Frontal cortex (tissue), 4 donors: ENCODE data around the gene KRT20. TPM values are rescaled to one million over a fixed set of nuclear protein-coding genes. Genes with fewer than 3 reads are reported as not detected.
"Not testable (repeated sequence)": the region's sequence is repeated elsewhere in the genome, so short reads cannot be mapped to it uniquely, and the experiment has no call there.

Source experiments
- DNase-seq, 2 donors: peaks; one replicate each; pipeline ENCODE4 v3.0.0; 2012; ENCODE audit warnings: low spot score in 2 of 2
- FAIRE-seq: peaks from 2 replicates; lab custom pipeline; 2012; peaks lifted over from hg19 to GRCh38; lab: Jason Lieb, UNC
- total RNA-seq: library from RNA; depleted of rRNA; stranded (reverse); fragments of >200 nt; gene quantifications from one replicate; pipeline ENCODE4 v1.2.3, GENCODE V29; 2014
- donor health status: control.
- donor health status: control.
- donor health status: control.

The KRT20 gene
- total RNA-seq, result not detected

GRCh38 chr17:40884708-40885512 is at the start of gene KRT20:
TSS of gene KRT20 (minus strand) at chr17:40885242. CDS start at chr17:40885185, 57 bp downstream.
- no peak for FAIRE-seq

DNA sequence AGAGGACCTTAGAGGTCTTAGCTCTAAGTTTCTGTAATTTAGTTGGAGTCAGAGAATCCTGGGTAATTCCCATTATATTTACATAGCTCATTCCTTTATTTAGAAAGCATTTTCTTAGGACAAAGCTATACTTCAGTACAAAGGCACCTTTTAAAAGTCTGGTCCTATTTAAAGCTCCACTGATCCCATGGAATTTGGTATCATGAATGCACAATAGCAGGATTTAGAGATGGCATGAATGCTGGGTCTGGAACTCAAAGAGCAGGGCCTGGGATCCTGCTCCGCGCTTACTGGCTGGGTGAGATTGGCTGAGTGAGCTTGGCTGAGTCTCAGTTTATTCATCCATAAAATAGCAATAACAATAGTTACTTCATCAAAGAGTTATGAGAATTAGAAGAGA is 47.6 kb upstream of the KRT20 start:
- no peak for FAIRE-seq
- DNase-seq, result no peak

More at GRCh38 chr17:40884708-40885512, at the start of gene KRT20:
- no peak for DNase-seq

DNA sequence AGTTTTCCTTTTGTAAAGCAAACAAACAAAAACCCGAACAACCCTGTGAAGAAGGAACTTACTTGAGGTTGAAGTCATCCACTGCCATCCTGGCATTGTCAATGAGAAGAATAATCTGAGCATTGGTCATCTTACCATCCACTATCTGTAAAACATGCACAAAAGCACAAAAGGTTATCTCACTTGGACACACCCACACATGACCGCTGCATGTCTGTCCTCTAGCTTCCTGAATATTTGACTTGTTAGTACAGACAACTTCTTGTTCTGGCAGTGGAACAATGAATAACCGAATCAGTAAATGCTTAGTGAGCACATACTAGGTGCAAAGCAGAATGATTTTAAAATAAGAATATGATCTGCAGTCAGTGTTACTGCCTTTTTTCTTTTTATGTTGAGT is 46.3 kb upstream of the KRT20 start:
- DNase-seq (no peak), FAIRE-seq (no peak)

- no peak for FAIRE-seq
- no peak for DNase-seq
These were observed 41.3 kb upstream of the KRT20 start for GRCh38 chr17:40926341-40926740.

DNA sequence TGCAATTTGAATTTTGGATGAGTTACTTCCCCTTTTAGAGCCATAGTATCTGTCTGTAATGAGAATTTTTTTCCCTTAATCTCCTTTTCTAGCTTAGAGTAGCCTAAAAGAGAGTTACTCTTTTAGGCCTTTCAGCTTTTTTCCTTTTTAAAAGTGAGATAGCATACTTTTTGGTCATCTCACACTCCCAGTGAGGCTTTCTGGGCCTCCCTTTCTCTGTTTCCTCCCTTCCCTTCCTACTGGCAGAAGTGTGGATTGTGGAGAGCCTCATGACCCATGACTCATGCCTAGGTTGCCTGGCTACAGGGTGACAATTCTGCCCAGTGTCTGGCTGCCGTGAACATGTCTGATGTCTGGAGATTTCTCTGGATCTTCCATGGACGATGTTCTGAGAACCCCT is 37.2 kb upstream of the KRT20 start:
- FAIRE-seq, result no peak
- DNase-seq, result no peak

DNA sequence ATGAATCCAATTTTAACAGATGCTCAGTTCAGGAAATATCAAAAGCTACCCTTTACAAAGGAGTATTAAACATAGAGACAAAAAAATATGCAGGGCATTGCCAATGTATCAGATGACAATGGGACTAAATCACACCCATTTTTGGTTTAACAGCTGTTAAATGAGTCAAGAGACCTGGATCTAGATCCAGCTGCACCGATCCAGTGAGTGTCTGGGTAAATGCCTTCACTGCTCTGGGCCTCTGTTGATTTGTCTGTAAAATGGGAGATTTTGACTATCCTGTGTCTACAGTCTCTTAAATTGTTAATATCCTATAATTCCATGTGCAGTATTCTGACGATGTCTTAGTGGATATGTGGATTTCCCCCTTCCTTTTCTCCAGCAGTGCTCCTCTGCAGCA is 36.0 kb upstream of the KRT20 start:
- no peak for DNase-seq
- no peak for FAIRE-seq

DNA sequence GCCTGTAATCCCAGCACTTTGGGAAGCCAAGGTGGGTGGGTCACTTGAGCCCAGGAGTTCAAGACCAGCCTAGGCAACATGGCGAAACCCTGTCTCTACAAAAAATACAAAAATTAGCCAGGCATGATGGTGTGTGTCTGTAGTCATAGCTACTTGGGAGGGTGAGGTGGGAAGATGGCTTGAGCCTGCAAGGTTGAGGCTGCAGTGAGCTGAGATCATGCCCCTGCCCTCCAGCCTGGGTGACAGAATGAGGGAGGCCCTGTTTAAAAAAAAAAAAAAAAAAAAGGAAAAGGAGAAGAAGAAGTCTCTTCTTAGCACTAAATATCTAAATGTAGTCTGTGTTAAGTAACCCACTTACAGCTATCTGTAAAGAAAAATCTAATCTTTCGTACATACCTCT is 32.1 kb upstream of the KRT20 start:
- FAIRE-seq, DNase-seq: not testable (repeated sequence)

DNA sequence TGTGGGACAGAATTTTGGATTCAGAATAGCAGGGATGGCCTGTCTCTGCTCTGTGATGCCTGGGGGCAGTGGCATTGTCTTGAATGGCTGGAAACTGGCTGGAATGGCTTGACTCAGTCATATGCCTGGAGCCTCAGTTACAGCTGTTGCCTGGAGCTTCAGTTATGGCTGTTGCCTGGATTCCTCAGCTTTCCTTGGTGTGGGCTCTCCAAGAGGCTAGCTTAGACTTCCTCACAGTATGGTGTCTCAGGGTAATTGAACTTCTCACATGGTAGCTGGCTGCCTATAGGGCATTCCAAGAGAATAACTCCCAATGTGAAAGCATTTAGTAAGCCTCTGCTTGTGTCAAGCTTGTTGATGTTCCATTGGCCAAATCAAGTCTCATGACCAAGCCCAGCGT is 31.3 kb upstream of the KRT20 start:
- no peak for DNase-seq
- no peak for FAIRE-seq

DNA sequence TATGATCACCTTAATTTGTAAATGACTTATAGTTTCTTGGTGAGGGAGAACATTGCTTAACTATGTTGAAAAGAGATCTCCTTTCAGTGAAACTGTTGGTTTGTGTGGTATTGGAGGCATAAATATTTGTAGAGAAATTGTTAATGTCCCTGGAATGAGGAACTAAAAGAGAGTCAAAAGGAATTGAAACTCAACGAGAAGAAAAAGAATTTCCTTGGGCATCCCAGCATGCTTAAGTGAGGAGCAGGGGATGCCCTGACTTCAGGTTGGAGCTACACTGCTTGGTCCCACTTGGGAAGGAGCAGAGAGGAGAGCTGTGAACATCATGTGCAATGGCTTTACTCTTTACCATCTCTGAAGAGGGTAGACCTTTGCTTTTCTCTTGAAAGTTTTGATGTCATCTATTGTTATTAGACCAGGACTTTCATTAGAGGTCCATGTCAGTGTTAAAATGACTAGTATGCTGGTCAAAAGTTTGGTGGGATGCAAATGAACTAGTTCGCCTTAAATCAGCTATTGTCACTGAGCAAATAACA is 30.7 kb upstream of the KRT20 start:
- DNase-seq (no peak), FAIRE-seq (no peak)

DNA sequence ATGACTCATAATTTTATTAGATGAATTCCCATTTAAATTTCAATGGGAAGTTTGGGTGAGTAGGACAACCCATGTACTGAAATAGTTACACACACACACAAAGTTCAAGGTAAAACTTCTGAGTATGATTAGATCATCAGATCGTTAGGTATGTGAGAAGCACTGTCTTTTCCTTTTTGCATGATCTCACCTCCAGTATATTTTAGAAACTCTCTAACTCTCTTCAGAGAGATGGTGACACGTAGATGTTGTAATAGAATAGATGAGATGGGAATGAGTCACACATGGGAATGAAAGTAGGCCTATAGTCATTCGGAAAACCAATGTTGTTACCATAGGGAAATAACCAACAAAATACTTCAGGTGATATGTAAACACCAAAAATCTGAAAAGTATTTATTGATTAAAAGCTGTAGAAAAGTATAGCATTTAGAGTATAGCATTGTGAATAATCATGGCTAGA is 30.2 kb upstream of the KRT20 start:
- FAIRE-seq (no peak), DNase-seq (no peak)

DNA sequence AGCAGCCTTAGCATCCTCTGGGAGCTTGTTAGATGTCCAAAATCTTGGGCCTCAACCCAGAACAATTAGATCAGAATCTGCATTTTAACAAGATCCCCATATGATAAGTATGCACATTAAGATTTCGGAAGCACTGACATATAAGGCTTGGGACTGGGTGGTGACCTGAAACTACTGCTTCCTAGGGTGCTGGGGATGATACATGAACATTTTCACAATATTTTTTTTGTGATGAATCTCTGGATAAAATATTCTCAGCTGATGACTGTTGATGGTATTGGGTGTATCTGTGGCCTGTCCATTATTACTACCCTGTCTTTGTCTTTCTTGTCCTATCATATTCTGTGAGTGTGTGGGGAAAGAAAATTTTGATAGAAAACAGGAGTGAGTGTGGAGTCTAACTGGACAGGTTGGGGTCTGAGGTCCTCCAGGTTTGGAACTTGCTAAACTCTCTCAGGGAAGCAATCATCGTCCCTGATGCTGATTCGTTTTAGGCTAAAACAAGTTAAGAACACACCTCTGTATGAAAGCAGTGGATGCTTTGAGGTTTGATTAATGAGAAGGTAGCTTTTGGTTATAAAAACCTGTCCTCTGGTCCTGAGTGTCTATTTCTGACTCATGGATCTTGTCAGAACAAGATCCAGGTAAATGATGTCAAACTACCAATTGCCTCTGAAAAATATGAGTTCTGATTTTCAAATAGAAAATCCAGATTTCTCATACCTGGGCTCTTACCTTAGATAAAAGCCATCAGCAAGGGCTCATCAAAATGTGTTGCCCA is 29.2 kb upstream of the KRT20 start:
- DNase-seq (no peak), FAIRE-seq (no peak)

- DNase-seq, result no peak
- no peak for FAIRE-seq
These were observed 27.6 kb upstream of the KRT20 start for GRCh38 chr17:40912486-40913210.

DNA sequence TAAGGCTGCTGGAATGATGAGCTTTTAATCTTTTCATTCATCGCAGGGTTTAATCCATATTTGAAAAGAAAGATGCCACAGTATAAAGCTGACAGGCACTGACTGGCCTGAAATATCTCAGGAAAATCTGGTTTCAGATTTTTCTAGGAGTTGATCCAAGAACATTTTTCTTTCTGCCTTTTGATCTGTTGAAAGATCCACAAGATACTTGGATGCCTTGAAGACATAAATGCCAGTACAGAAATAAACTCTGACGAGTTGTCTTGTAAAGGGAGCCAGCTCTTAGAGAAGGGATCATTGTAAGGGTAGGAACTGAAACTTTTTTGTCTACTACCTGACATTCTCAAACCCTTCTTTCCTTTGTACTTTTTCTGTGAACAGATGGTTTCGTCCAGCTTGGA is 25.4 kb upstream of the KRT20 start:
- no peak for FAIRE-seq
- peak in 1 of 2 donors; percentile 16 for DNase-seq

DNA sequence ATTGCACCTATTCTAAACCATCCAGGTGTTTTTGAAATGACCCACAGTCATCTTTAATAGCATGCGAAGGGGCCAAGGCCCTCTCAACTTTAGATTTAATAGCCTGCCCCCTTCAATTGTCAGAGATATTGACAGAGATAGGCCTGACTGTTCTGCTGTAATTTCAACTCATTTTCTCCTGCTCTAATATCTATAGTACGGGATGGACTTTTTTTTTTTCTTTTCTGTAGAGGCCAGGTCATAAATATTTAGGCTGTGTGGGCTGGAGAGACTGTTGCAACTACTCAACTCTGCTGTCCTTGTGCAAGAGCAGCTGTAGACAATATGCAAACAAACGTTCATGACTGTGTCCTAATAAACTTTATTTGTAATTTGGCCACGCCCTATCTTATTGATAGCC is 24.7 kb upstream of the KRT20 start:
- no peak for FAIRE-seq
- no peak for DNase-seq

DNA sequence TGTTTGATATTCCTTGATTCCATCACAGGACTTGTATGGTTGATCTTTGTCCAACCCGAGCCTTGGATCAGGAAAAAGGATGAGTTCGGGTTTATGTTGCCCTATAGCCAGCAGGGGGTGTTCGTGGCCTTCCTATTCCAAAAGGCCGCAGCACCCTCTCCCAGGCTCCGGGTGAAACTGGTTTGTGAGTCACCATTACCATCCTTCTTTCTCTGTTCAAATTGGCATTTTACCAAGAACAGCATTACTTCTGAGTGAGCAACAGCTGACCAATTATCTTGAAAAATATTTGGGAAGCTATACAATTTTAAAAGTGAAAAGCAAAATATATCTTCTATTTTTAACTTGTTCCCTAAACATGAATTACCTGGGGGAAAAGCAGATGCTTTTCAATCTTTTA is 24.3 kb upstream of the KRT20 start:
- FAIRE-seq (peak; percentile 79), DNase-seq (peak; percentile 23 to 74)

DNA sequence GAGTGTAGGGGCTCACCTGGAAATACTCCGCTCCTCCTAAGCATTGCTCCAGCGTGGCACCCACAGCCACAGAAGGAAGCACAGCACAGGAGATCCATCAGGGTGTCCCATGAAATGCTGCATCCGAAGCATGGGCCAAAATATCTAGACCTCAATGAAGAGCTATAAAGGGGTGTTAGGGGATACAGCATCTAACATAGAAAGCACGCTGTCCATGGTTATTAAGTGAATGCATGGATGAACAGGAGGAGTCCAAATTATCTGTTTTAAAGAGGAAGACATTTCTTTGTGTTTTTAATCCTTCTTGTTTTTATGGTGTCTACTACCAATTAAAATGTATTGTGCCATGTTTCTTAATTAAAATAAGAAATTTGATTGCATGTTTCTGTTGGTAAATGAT is 21.6 kb upstream of the KRT20 start:
- no peak for FAIRE-seq
- no peak for DNase-seq

DNA sequence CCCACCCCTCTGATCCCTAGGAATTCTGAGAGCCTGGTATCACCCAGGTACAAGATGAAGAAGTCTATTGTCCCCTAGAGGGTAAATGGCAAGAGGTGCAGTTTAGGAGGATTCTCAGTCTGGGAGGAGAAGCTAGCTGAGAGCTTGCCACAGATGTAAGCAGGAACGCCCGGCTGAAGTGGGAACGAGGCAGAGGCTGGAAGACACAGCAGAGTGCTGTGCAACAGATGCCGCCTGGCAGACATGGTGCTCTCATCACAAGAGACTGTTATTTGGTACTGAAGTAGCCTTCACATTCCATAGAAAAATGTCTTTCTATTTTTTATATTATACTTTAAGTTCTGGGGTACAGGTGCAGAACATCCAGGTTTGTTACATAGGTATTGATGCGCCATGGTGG is 20.3 kb upstream of the KRT20 start:
- no peak for DNase-seq
- no peak for FAIRE-seq

GRCh38 chr17:40903129-40903847 is 18.2 kb upstream of the KRT20 start:
- DNase-seq (no peak), FAIRE-seq (no peak)

DNA sequence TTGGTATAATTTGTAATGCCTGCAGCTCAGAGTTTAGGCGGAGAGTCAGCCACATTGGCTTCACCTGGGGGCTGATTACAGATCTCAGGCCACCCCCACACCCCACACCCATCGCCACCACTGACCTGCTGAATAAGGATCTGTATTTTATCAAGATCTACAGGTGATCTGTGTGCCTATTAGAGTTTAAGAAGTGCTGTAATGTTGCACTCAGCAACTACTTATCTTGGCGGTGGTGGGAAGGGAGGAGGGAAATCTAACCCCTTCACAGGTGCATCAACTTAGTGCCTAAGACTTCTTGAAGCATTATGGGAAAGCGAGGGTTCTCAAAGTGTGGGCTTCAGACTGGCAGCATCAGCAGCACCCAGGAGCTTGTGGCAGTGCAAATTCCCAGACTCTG is 17.5 kb upstream of the KRT20 start:
- FAIRE-seq (no peak), DNase-seq (no peak)
